ENCODE measurements around the gene DMGDH.
"Not testable (repeated sequence)": the region's sequence is repeated elsewhere in the genome, so short reads cannot be mapped to it uniquely, and the experiment has no call there.

DMGDH gene

GRCh38 chr5:79011219-79011836 lies 58.1 kb downstream of the DMGDH start:
- peak; percentile 88 for DNase-seq

- DNase-seq, result no peak
Observed at GRCh38 chr5:79008362-79008761, 61.1 kb downstream of the DMGDH start.

- DNase-seq, result no peak
Observed at GRCh38 chr5:79007872-79008271, 61.6 kb downstream of the DMGDH start.

GRCh38 chr5:79005936-79006631 lies 63.4 kb downstream of the DMGDH start:
- DNase-seq, result no peak

- DNase-seq, result no peak
Observed at GRCh38 chr5:79005151-79005550, 64.3 kb downstream of the DMGDH start.

- peak; percentile 45 for DNase-seq
Observed at GRCh38 chr5:79002374-79002773, 67.1 kb downstream of the DMGDH start.

- peak; percentile 88 for DNase-seq
Observed at GRCh38 chr5:79001471-79001870, 68.0 kb downstream of the DMGDH start.

- DNase-seq, result no peak
Observed at GRCh38 chr5:78997090-78997489, 72.4 kb downstream of the DMGDH start.

GRCh38 chr5:78995521-78996007 lies 73.9 kb downstream of the DMGDH start:
- DNase-seq, result no peak

GRCh38 chr5:78993165-78993564 lies 76.3 kb downstream of the DMGDH start:
- no peak for DNase-seq

- no peak for DNase-seq
Observed at GRCh38 chr5:78992146-78992545, 77.3 kb downstream of the DMGDH start.

GRCh38 chr5:78989080-78989479 lies 80.4 kb downstream of the DMGDH start:
- no peak for DNase-seq

GRCh38 chr5:78985725-78986223 lies 83.7 kb downstream of the DMGDH start:
- DNase-seq, result peak; percentile 62

- DNase-seq, result peak; percentile 59
Observed at GRCh38 chr5:78985116-78985724, 84.3 kb downstream of the DMGDH start, which contains the start of gene ARSB. Gene ARSB (minus strand): TSS chr5:78985310. CDS start chr5:78985248, 62 bp downstream.

GRCh38 chr5:78984439-78985115 lies 84.9 kb downstream of the DMGDH start:
- DNase-seq, result peak; percentile 90

- no peak for DNase-seq
Observed at GRCh38 chr5:78983601-78984438, 85.7 kb downstream of the DMGDH start.

- not testable (repeated sequence) for DNase-seq
Observed at GRCh38 chr5:78983194-78983593, 86.3 kb downstream of the DMGDH start.

GRCh38 chr5:78979909-78980308 lies 89.6 kb downstream of the DMGDH start:
- no peak for DNase-seq

- no peak for DNase-seq
Observed at GRCh38 chr5:78979117-78979742, 90.2 kb downstream of the DMGDH start.

GRCh38 chr5:78975035-78975434 lies 94.4 kb downstream of the DMGDH start:
- no peak for DNase-seq

- DNase-seq, result no peak
Observed at GRCh38 chr5:78974601-78975000, 94.9 kb downstream of the DMGDH start.
